Endothelial cell of umbilical vein (primary cell): ENCODE data around the gene STRBP. TPM values are rescaled to one million over a fixed set of nuclear protein-coding genes. Genes with fewer than 3 reads are reported as not detected.

ENCODE experiments used
- BruUV-seq: library from RNA; stranded (reverse); fragments of 400-500 nt; replicated peaks from 2 replicates; lab custom pipeline; 2021; lab: Mats Ljungman, UMichigan
- CTCF ChIA-PET: fragments of 300-600, 350-600 bp; sonication (Branson Sonifier 250); formaldehyde crosslinking; loops from one replicate; lab custom pipeline; 2021; ENCODE audit warnings: antibody characterized with exemption, inconsistent platforms; lab: Charles Lee
- POLR2A ChIA-PET: fragments of 300-600, 350-600 bp; sonication (Branson Sonifier 250); formaldehyde crosslinking; loops from one replicate; lab custom pipeline; 2021; ENCODE audit warnings: antibody characterized with exemption, inconsistent platforms; lab: Charles Lee
- DNase-seq: peaks from one replicate; pipeline ENCODE4 v3.0.0-alpha.2; 2011; ENCODE audit warnings: low read depth, low spot score
- FAIRE-seq: peaks from 2 replicates; lab custom pipeline; 2011; peaks lifted over from hg19 to GRCh38; lab: Jason Lieb, UNC
- H2AFZ ChIP-seq: 2 replicates; pipeline ENCODE4 v1.6.0; 2012; ENCODE audit warnings: low read depth, low read length, control low read depth, inconsistent platforms
- H3K27ac ChIP-seq: 2 replicates; pipeline ENCODE4 v1.5.1; 2011; ENCODE audit warnings: low read depth, mild to moderate bottlenecking, control low read depth, low read length, moderate library complexity; ENCODE audit not compliant: insufficient read depth
- H3K27me3 ChIP-seq, 2 experiments: 2 replicates each; pipeline versions ENCODE4 v1.6.0 to v1.6.1; 2011; ENCODE audit warnings: low read length in 2 of 2, mixed read lengths in 1 of 2; ENCODE audit not compliant: control insufficient read depth in 2 of 2, insufficient read depth in 2 of 2
- H3K36me3 ChIP-seq, 2 experiments: 2 replicates in 1 of 2; 3 replicates in 1 of 2; pipeline ENCODE4 v1.5.1; 2011; ENCODE audit warnings: low read length in 2 of 2, mild to moderate bottlenecking in 1 of 2, moderate library complexity in 1 of 2; ENCODE audit not compliant: control insufficient read depth in 2 of 2, insufficient read depth in 2 of 2; ENCODE audit errors: extremely low read depth in 1 of 2
- H3K4me1 ChIP-seq: 3 replicates; pipeline ENCODE4 v1.5.1; 2011; ENCODE audit warnings: mild to moderate bottlenecking, low read length; ENCODE audit not compliant: control insufficient read depth, insufficient read depth; ENCODE audit errors: extremely low read depth
- H3K4me2 ChIP-seq: 2 replicates; pipeline ENCODE4 v1.6.1; 2011; ENCODE audit warnings: low read length, control low read depth, mixed read lengths; ENCODE audit not compliant: insufficient read depth
- H3K4me3 ChIP-seq, 3 experiments: fragments of 200-600 bp in 1 of 3; sonication (generic), shearing (Covaris generic) in 1 of 3; replicated peaks in 1 of 3; 2 replicates each; pipeline ENCODE4 v1.5.1; 2011 to 2016; ENCODE audit warnings: control low read depth in 3 of 3, low read length in 3 of 3, mild to moderate bottlenecking in 2 of 3, inconsistent platforms in 1 of 3, low read depth in 1 of 3, moderate library complexity in 1 of 3; ENCODE audit not compliant: insufficient read depth in 1 of 3
- H3K79me2 ChIP-seq: 2 replicates; pipeline ENCODE4 v1.6.0; 2012; ENCODE audit warnings: low read length, inconsistent platforms; ENCODE audit not compliant: control insufficient read depth, insufficient read depth
- H3K9ac ChIP-seq: replicated peaks from 2 replicates; pipeline ENCODE3; 2011; ENCODE audit warnings: low read length, control low read depth; ENCODE audit not compliant: insufficient read depth; ENCODE audit errors: extremely low read depth
- H3K9me1 ChIP-seq: replicated peaks from 3 replicates; pipeline ENCODE4 v1.6.0; 2011; ENCODE audit warnings: mild to moderate bottlenecking, low read length; ENCODE audit not compliant: control insufficient read depth, insufficient read depth; ENCODE audit errors: extremely low read depth
- H3K9me3 ChIP-seq: replicated peaks from 2 replicates; pipeline ENCODE4 v1.5.1; 2012; ENCODE audit warnings: low read length, inconsistent platforms; ENCODE audit not compliant: control insufficient read depth, insufficient read depth
- H4K20me1 ChIP-seq: replicated peaks from 2 replicates; pipeline ENCODE3; 2011; ENCODE audit warnings: mild to moderate bottlenecking, low read length; ENCODE audit not compliant: control insufficient read depth, insufficient read depth; ENCODE audit errors: extremely low read depth
- EZH2 ChIP-seq: IDR thresholded peaks from 2 replicates; pipeline ENCODE4 v1.6.1; 2012; ENCODE audit warnings: borderline replicate concordance, low read depth, mild to moderate bottlenecking, moderate library complexity, low read length, inconsistent platforms; ENCODE audit not compliant: severe bottlenecking
- FOS ChIP-seq: IDR thresholded peaks from 2 replicates; pipeline ENCODE4 v1.6.1; 2011; ENCODE audit warnings: mild to moderate bottlenecking, low read length, moderate library complexity, borderline replicate concordance; ENCODE audit not compliant: insufficient read depth
- GATA2 ChIP-seq: IDR thresholded peaks from 2 replicates; pipeline ENCODE4 v1.7.0; 2011; ENCODE audit warnings: low read depth, mild to moderate bottlenecking, moderate library complexity, mixed read lengths, low read length; ENCODE audit not compliant: insufficient read length, insufficient read depth
- MAX ChIP-seq: IDR thresholded peaks from 2 replicates; pipeline ENCODE4 v1.6.1; 2011; ENCODE audit not compliant: insufficient read depth, insufficient read length
- POLR2A ChIP-seq: IDR thresholded peaks from 2 replicates; pipeline ENCODE4 v1.6.1; 2012; ENCODE audit warnings: low read depth, mild to moderate bottlenecking, control low read depth, low read length
- POLR2AphosphoS5 ChIP-seq: IDR thresholded peaks from 2 replicates; pipeline ENCODE4 v1.6.1; 2012; ENCODE audit warnings: low read depth, mild to moderate bottlenecking, control low read depth, low read length, moderate library complexity; ENCODE audit not compliant: insufficient read depth
- dilution Hi-C: fragments of 300-500 bp; cut with MboI; formaldehyde crosslinking; loops from one replicate; pipeline ENCODE4 v1.15.0; 2019; ENCODE audit warnings: low sequenced_read_pairs; ENCODE audit not compliant: extremely low pct_ligation_motif_present
- intact Hi-C: fragments of 100-400 bp; cut with micrococcal nuclease; formaldehyde crosslinking; loops from one replicate; pipeline ENCODE4 v1.10.0; 2022
- polyA plus RNA-seq, 4 experiments: library from polyadenylated mRNA; depleted of rRNA in 3 of 4; stranded (reverse) in 3 of 4; unstranded in 1 of 4; fragments of >200 nt; gene quantifications; 2 replicates each; pipeline versions ENCODE4 v1.2.1 to v1.2.3, GENCODE V29; 2011 to 2012; ENCODE audit warnings: missing spikeins in 1 of 4
- total RNA-seq: library from RNA; stranded (reverse); gene quantifications from 2 replicates; pipeline ENCODE4 v1.2.3, GENCODE V29; 2021
- TF ChIP-seq, protein P1 (sequence below), 2 donors: IDR thresholded peaks; 1 replicate in 1 of 2; 2 replicates in 1 of 2; pipeline ENCODE4 v1.5.1; 2011; ENCODE audit warnings: low read length in 2 of 2, mild to moderate bottlenecking in 2 of 2, moderate library complexity in 2 of 2, control low read depth in 1 of 2, inconsistent platforms in 1 of 2, low read depth in 1 of 2; ENCODE audit not compliant: insufficient read depth in 1 of 2; ENCODE audit errors: extremely low read depth in 1 of 2

The STRBP gene
- total and polyA plus RNA-seq, 2 donors (not counting 3 experiments of a cell fraction or from before 2014, with no cell fraction given): 7.7 to 15.4 TPM

DNA sequence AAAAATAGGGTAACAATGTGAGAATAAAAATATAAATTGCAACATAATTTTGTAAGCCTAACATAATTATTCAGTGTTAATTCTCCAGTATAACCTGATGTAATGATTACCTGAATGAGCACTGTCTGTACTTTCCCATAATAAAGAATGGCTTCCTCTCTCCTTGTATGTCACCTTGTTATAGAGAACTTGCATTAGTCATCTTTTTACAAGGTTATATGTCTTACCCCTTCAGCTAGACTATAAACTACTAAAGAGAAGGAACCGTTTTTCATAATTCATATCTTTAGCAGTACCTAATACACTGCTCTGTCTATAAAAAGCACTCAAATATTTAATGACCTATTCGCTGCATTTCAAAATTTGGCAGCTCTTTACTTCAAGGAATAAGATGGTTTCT is 19.8 kb downstream of the STRBP start:
- H3K9me1 ChIP-seq: no peaks in the 10 kb centered on the region
- no peak overlapping the region for H3K4me3 ChIP-seq
- ChIA-PET POLR2A (no interaction called here), CTCF (no interaction called here)
- H3K4me1 ChIP-seq: peaks cover 5% of the 10 kb centered on the region
- H3K36me3 ChIP-seq: no peaks in the 10 kb centered on the region
- no peak for TF ChIP-seq POLR2AphosphoS5
- TF ChIP-seq, protein P1, sequence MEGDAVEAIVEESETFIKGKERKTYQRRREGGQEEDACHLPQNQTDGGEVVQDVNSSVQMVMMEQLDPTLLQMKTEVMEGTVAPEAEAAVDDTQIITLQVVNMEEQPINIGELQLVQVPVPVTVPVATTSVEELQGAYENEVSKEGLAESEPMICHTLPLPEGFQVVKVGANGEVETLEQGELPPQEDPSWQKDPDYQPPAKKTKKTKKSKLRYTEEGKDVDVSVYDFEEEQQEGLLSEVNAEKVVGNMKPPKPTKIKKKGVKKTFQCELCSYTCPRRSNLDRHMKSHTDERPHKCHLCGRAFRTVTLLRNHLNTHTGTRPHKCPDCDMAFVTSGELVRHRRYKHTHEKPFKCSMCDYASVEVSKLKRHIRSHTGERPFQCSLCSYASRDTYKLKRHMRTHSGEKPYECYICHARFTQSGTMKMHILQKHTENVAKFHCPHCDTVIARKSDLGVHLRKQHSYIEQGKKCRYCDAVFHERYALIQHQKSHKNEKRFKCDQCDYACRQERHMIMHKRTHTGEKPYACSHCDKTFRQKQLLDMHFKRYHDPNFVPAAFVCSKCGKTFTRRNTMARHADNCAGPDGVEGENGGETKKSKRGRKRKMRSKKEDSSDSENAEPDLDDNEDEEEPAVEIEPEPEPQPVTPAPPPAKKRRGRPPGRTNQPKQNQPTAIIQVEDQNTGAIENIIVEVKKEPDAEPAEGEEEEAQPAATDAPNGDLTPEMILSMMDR (IDR thresholded peaks at IDR 0.05; ENCODE audit: extremely low read depth in 1 of 2, insufficient read depth in 1 of 2, low read depth in 1 of 2, low read length in 2 of 2): no peak
- TF ChIP-seq MAX: no peak
- BruUV-seq: no TSS peak
- intact Hi-C loops (no loop called here), dilution Hi-C loops (no loop called here)
- no peak overlapping the region for H3K9ac ChIP-seq
- H3K27ac ChIP-seq: no peak overlapping the region
- FAIRE-seq (no peak), DNase-seq (no peak)
- no peaks in the 10 kb centered on the region for H3K27me3 ChIP-seq
- no peak overlapping the region for H2AFZ ChIP-seq
- no peaks in the 10 kb centered on the region for H3K79me2 ChIP-seq
- no peaks in the 10 kb centered on the region for H3K9me3 ChIP-seq
- H3K4me2 ChIP-seq: no peak overlapping the region
- H4K20me1 ChIP-seq: no peaks in the 10 kb centered on the region

- H3K27me3 ChIP-seq: no peaks in the 10 kb centered on the region
- no peaks in the 10 kb centered on the region for H3K36me3 ChIP-seq
- CTCF ChIA-PET: interaction anchor here (0.6 to 2.0 kb wide), 8 partner anchors 8 to 126 kb away, joined by 3 to 10 read pairs (median 4); no protein-coding TSS in a partner anchor
- no peak overlapping the region for H3K9ac ChIP-seq
- intact Hi-C loops: no loop called here
- H3K79me2 ChIP-seq: no peaks in the 10 kb centered on the region
- H3K4me3 ChIP-seq: no peak overlapping the region
- no peak for TF ChIP-seq POLR2A
- TF ChIP-seq EZH2: no peak
- no peak for TF ChIP-seq POLR2AphosphoS5
- TF ChIP-seq GATA2: no peak
- TF ChIP-seq, protein P1 (IDR thresholded peaks at IDR 0.05; ENCODE audit: extremely low read depth in 1 of 2, insufficient read depth in 1 of 2, low read depth in 1 of 2, low read length in 2 of 2): no peak
- TF ChIP-seq FOS: no peak
- no peaks in the 10 kb centered on the region for H4K20me1 ChIP-seq
- dilution Hi-C loops: no loop called here
- no TSS peak for BruUV-seq
- DNase-seq (peak; percentile 58), FAIRE-seq (no peak)
- H3K9me3 ChIP-seq: no peaks in the 10 kb centered on the region
- no peaks in the 10 kb centered on the region for H3K9me1 ChIP-seq
- POLR2A ChIA-PET: no interaction called here
- no peak overlapping the region for H3K4me2 ChIP-seq
- no peak overlapping the region for H3K27ac ChIP-seq
- H2AFZ ChIP-seq: no peak overlapping the region
- peaks cover 5% of the 10 kb centered on the region for H3K4me1 ChIP-seq
Observed at GRCh38 chr9:123246534-123246933, 21.9 kb downstream of the STRBP start.
